Measurements from ENCODE around the gene ALOX5.
"Not testable (repeated sequence)": the region's sequence is repeated elsewhere in the genome, so short reads cannot be mapped to it uniquely, and the experiment has no call there.

Gene ALOX5

DNA sequence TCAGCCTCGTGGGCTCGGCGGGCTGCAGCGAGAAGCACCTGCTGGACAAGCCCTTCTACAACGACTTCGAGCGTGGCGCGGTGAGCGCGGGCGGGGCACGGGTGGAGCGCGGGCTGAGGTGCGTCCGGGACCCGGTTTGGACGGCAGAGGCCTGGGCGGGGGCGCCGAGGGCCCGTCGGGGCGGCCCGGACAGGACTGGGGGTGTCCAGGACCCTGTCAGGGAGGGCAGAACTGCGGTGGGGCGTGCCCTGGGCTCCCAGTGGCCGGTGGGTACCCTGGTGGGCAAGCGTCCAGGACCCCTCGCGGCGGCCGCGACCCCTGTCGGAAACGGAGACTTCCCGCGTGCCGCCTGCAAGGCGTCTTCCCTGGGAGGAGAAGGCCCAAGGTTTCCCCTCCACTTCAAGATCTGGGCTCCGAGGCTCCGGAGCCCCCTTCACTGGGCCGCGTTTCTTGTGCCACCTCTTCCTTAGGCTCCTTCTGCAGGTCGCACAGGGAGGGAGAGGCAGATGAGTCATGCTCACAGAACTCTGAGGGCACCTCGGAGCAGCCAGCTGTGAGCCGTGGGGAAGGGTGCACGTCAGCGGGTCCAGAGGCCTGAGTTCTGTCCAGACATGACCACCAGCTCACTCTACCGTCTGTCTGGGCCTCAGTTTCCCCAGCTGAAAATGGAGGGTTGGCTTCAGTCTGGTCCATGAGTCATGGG, 485 bp downstream of the ALOX5 start:
- no peak for DNase-seq (ENCODE audit: low read depth)

- no peak for DNase-seq (ENCODE audit: low read depth)
Observed at GRCh38 chr10:45375101-45375500, 1.1 kb downstream of the ALOX5 start.

DNA sequence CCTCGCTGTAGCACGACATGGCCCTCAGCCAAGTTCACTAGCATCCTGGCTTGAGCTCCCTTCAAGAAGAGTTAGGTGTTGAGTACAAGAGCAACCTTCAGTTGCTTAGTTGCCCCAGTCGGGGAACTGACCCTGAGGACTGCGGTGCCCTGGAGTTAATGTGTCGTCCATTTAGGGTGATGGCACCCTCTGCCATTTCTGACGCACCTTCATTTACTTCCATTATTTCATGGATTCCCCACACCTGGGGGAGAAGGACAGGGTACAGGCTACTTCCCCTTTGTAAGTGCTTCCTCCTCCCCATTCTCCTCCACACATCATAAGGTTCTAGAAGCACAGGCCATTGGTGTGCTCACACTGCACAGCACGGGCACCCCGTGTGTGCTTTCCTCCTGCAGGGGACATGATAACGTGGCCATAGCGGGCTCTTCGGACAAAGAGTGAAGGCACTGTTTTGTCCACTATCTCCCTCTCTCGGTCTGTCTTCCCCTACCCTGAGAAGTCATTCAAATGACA, 1.8 kb downstream of the ALOX5 start:
- no peak for DNase-seq (ENCODE audit: low read depth)

DNA sequence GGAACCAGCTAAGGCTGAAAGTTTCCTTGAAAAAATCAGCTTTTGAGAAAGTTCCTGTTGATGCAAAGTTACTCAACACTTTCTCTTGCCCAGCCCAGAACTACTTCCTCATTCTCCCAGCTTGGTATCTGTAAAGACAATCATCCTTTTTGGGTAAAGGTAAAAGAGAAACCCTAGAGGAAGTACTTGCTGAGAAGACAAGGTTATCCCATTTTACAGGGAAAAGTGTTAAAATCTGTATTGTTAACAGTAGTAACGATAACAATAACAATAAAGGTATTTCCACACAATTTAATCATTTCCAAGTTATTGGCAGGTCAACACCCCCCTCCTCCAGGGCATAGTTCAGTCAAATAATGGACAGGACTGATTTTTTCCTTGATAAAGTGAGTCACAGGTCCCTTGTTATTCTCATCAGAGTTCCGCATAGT, 2.4 kb downstream of the ALOX5 start:
- DNase-seq (ENCODE audit: low read depth), result no peak

- DNase-seq (ENCODE audit: low read depth), result no peak
Observed at GRCh38 chr10:45377321-45377720, 3.3 kb downstream of the ALOX5 start.

DNA sequence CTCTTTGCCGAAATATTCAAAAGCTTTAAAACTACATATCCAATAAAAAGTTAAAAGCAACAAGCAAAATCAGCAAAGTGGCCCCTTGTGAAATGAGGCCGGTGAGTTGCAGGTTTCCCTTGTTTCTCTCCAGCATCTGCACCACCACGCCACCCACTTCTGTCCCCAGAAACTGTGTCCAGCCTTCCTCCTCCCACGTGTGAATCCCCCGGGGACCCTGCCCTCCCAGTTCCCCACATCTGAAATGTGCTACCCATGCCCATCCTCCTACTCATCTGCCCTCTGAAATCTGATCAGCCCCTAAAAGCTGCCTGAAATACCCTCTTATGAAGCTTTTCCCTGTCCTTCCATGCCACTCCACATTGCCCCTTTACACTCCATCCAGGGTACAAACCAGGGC, 3.8 kb downstream of the ALOX5 start:
- DNase-seq (ENCODE audit: low read depth), result no peak

DNA sequence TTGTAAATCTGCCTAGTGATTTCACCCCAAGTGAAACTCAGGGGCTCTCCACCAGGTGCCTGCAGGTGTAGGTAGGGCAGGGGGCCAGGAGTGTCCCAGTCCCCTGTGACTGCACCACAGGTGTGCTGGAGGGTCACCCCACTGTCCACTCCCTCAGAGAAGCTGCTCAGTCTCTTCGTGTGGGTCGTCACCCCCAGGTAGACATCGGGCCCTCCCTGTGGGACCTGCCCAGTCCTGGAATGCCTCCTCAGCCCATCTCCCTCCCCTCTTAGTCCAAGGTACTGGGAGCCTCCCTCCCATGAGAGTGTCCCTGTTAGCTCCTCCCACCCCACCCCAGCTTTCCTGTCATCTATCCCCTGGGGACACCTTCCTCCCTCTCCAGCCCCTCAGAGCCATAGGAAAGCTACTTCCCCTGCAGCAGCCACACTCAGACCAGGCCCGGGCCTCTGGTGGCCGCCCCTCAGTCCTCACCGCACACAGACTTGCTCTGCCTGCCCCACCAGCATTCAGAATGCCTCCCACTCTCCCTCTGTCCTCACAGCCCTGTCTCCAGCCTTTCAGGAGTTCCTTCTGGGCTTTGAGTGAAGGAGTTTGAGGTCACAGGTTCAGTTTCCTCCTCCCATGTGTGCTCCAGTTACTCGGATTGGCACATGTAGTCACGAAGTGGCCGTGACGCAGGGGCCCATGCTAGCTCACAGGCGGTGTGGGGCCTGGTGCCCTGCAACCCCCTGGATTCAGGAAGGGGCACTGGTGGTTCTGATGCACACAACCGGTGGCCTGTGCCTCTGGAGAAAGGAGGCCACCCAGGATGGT, 5.1 kb downstream of the ALOX5 start:
- DNase-seq (ENCODE audit: low read depth), result no peak

DNA sequence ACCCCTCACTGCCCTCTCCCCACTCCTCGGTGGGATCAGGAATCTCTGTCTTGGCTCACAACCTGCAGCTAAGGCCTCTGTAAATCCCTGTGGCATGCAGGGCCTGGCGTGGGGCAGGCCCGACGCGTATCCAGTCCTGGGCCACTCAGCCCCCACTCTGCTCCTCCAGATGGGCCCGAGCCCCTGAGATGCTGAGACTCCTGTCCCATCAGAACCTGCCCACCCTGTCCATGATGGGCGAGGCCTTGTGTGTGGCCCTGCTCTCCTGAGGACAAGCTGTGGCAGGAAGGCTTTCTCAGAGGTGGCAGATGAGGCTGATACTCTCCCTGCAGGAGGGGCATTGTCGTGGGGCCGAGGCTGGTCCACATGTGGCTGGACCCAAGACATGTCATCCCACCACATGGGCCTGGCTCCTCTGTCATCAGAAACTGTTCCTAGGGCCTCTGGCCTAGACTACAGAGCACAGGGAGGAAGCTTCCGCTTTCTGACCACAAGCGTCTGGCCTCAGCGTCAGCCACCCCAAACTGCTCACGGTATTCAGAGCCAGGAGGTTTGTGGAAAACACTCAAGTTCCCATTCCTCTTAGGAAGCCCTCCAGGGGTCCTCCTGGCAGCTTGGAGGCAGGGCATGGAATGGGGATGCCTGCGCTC, 6.0 kb downstream of the ALOX5 start:
- no peak for DNase-seq (ENCODE audit: low read depth)

- no peak for DNase-seq (ENCODE audit: low read depth)
Observed at GRCh38 chr10:45380903-45381620, 7.0 kb downstream of the ALOX5 start.

GRCh38 chr10:45382591-45382990, 8.6 kb downstream of the ALOX5 start:
- no peak for DNase-seq (ENCODE audit: low read depth)

GRCh38 chr10:45383682-45384330, 9.8 kb downstream of the ALOX5 start:
- no peak for DNase-seq (ENCODE audit: low read depth)

GRCh38 chr10:45386657-45387056, 12.6 kb downstream of the ALOX5 start:
- DNase-seq (ENCODE audit: low read depth), result no peak

DNA sequence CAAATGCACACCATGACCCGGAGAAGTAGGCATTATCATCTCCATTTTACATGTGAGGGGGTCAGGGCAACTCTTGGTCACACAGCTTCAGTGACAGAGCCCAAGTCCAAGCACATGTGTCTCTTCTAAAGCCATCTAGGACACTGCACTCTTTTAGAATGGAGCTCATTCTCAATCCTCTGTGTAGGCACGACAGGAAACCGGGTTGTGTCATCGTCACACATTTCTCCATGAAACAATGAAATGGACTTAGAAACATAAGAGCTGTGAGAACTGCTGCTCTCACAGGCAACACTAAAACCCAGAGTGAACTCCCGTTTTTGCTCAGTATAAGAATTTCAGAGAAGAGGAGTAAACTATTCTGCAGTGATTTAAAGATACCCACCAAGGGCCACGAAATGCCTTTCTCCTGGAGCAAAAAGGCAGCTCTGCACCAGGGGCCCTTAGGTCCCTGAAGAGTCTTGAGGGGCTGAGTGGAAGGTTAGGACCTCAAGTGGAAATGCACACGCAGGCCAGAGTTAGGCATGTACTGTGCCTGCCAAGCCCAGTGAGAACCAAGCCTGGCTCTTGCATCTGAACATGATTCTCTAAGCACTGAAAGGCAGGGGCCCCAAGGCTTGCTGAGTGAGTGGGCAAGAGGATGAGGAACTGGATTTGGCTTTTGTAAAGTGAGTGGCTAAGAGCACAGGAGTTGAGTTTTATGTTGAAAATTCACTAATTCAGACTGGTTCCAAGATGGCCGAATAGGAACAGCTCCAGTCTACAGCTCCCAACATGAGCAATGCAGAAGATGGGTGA, 13.3 kb downstream of the ALOX5 start:
- DNase-seq (ENCODE audit: low read depth), result no peak

DNA sequence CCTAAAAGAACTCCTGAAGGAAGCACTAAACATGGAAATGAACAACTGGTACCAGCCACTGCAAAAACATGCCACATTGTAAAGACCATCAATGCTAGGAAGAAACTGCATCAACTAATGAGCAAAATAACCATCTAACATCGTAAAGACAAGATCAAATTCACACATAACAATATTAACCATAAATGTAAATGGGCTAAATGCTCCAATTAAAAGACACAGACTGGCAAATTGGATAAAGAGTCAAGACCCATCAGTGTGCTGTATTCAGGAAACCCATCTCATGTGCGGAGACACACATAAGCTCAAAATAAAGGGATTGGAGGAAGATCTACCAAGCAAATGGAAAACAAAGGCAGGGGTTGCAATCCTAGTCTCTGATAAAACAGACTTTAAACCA, 15.7 kb downstream of the ALOX5 start:
- not testable (repeated sequence) for DNase-seq (ENCODE audit: low read depth)

GRCh38 chr10:45391636-45392035, 17.6 kb downstream of the ALOX5 start:
- not testable (repeated sequence) for DNase-seq (ENCODE audit: low read depth)

- DNase-seq (ENCODE audit: low read depth), result no peak
Observed at GRCh38 chr10:45395554-45395953, 21.5 kb downstream of the ALOX5 start.

GRCh38 chr10:45398595-45398994, 24.6 kb downstream of the ALOX5 start:
- no peak for DNase-seq (ENCODE audit: low read depth)

- DNase-seq (ENCODE audit: low read depth), result no peak
Observed at GRCh38 chr10:45399113-45399512, 25.1 kb downstream of the ALOX5 start.

DNA sequence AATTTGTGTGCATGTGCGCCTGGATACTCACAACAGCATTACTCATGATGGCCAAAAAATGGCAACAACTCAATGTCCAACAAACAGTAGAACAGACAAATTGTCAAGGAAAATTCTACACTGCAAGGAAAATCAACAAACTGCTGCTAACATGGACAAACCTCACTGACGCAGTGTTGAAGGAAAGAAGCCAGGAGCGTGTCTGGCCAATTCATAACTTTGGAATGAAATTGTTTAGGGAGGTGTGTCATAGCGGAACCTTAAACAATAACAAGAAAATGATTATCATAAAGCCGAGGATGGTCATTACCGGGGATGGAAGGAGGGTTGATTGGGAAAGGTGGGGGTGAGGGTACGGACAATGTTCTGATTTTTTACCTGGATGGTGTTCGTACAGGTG, 29.1 kb downstream of the ALOX5 start:
- no peak for DNase-seq (ENCODE audit: low read depth)

DNA sequence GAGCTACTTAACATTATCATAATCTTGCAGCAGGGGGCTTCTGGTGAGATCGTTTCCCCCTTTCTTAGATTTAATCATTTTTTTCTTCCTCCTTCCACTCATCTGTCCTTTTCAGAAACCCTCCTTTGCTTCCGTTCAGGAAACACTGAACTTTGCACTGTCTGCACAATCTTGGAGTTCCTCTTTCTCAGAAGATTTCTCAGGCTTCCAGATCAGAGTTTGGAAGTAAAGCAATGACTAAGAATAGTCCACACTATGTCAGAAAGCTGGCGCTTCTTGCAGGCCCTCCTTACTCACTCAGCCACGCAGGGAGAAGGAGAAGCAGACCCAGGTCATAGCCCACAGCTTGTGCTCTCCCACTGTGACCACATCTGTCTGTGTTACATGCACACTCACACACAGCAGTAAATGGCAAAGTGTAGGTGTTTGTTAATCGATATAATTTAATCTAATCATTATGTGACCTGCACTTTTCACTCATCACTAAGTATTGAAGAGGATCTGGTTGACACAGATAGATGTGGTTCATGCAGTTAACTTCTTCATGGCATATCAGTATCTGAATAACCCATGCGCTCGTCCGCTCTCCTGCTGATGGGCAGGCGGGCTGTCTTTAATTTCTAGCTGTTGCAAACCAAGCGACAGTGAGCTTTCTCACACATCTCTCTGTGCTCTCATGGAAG, 30.2 kb downstream of the ALOX5 start:
- DNase-seq (ENCODE audit: low read depth), result no peak
